AG08395 (cell line): Measurements from ENCODE around the gene STXBP3.
A peak's percentile ranks its signal among the peaks of the same experiment; 100 is the strongest.

ENCODE experiments used
- DNase-seq: peaks from one replicate; pipeline ENCODE4 v3.0.0; 2012; ENCODE audit warnings: mixed read lengths, low spot score

Gene STXBP3

GRCh38 chr1:108842525-108843181 is 96.2 kb downstream of the STXBP3 start:
- DNase-seq = no peak

- no peak for DNase-seq
Observed at GRCh38 chr1:108843390-108844137, 97.1 kb downstream of the STXBP3 start.

GRCh38 chr1:108845446-108845845 is 99.0 kb downstream of the STXBP3 start:
- no peak for DNase-seq

- DNase-seq = no peak
Observed at GRCh38 chr1:108845991-108846390, 99.5 kb downstream of the STXBP3 start.

- DNase-seq = no peak
Observed at GRCh38 chr1:108847494-108847893, 101.0 kb downstream of the STXBP3 start.

GRCh38 chr1:108848806-108849205 is 102.3 kb downstream of the STXBP3 start:
- no peak for DNase-seq

GRCh38 chr1:108850929-108851328 is 104.5 kb downstream of the STXBP3 start:
- no peak for DNase-seq

GRCh38 chr1:108851567-108851966 is 105.1 kb downstream of the STXBP3 start:
- no peak for DNase-seq

GRCh38 chr1:108852221-108852975 is 105.9 kb downstream of the STXBP3 start:
- no peak for DNase-seq

- peak; percentile 46 for DNase-seq
Observed at GRCh38 chr1:108854221-108855019, 107.9 kb downstream of the STXBP3 start.

GRCh38 chr1:108856994-108857393 is 110.5 kb downstream of the STXBP3 start, which contains the start of gene AKNAD1:
AKNAD1 (minus strand) TSS chr1:108857094; CDS start chr1:108852664, 4,430 bp downstream.
- no peak for DNase-seq

GRCh38 chr1:108858230-108858950 is 111.9 kb downstream of the STXBP3 start:
- no peak for DNase-seq
